ENCODE measurements around the gene TASP1.

DNA sequence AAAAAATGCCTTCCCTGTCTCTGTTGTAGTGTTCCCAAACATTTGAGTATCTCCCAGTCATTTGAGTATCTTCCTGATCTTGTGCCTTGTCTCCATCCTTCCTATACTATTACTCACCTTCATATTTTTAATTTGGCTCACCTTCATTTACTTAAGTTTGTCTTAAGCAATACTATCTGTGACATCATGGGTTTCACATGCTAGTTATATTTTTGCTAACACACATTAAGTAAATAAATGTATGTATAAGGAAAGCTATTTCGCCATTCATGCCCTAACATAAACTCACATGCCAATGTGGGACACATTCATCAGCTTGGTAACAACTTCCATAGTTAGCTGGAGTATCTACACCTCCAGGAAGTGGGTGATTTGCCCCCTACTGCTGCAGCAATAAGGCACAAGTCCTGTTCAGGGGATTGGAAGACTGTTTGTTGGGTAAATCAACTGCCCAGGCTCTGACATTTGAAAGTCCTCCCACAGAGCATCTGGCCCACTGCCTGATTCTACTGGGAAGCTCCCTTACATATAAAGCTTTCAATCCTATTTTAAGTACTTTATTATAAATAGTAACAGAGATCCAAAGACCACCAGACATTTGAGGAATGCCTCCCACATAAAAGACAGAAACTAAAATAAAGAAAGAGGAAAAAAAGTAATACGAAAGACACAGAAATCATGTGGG lies 285.3 kb downstream of the TASP1 start:
- TF ChIP-seq, protein P1, sequence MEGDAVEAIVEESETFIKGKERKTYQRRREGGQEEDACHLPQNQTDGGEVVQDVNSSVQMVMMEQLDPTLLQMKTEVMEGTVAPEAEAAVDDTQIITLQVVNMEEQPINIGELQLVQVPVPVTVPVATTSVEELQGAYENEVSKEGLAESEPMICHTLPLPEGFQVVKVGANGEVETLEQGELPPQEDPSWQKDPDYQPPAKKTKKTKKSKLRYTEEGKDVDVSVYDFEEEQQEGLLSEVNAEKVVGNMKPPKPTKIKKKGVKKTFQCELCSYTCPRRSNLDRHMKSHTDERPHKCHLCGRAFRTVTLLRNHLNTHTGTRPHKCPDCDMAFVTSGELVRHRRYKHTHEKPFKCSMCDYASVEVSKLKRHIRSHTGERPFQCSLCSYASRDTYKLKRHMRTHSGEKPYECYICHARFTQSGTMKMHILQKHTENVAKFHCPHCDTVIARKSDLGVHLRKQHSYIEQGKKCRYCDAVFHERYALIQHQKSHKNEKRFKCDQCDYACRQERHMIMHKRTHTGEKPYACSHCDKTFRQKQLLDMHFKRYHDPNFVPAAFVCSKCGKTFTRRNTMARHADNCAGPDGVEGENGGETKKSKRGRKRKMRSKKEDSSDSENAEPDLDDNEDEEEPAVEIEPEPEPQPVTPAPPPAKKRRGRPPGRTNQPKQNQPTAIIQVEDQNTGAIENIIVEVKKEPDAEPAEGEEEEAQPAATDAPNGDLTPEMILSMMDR (IDR thresholded peaks at IDR 0.05; ENCODE audit: low read depth, low read length): no peak
- no peak for TF ChIP-seq EZH2phosphoT487 (IDR thresholded peaks at IDR 0.05; ENCODE audit: low read depth)

All from OCI-LY3 (cell line).